ENCODE data around the gene SERTAD4.
"Not testable (repeated sequence)": the region's sequence is repeated elsewhere in the genome, so short reads cannot be mapped to it uniquely, and the experiment has no call there.

SERTAD4 gene

GRCh38 chr1:210263963-210264362, 31.4 kb downstream of the SERTAD4 start (continued):
- TF ChIP-seq BACH2 (CRISPR knock-in tag; IDR thresholded peaks at IDR 0.05; ENCODE audit: borderline replicate concordance) (no peak), OSR1 (CRISPR knock-in tag; IDR thresholded peaks at IDR 0.05) (no peak), CSDC2 (CRISPR knock-in tag; IDR thresholded peaks at IDR 0.05) (no peak), TOX (CRISPR knock-in tag; IDR thresholded peaks at IDR 0.05; ENCODE audit: borderline replicate concordance) (no peak), SNAI2 (CRISPR knock-in tag; IDR thresholded peaks at IDR 0.05) (no peak)

DNA sequence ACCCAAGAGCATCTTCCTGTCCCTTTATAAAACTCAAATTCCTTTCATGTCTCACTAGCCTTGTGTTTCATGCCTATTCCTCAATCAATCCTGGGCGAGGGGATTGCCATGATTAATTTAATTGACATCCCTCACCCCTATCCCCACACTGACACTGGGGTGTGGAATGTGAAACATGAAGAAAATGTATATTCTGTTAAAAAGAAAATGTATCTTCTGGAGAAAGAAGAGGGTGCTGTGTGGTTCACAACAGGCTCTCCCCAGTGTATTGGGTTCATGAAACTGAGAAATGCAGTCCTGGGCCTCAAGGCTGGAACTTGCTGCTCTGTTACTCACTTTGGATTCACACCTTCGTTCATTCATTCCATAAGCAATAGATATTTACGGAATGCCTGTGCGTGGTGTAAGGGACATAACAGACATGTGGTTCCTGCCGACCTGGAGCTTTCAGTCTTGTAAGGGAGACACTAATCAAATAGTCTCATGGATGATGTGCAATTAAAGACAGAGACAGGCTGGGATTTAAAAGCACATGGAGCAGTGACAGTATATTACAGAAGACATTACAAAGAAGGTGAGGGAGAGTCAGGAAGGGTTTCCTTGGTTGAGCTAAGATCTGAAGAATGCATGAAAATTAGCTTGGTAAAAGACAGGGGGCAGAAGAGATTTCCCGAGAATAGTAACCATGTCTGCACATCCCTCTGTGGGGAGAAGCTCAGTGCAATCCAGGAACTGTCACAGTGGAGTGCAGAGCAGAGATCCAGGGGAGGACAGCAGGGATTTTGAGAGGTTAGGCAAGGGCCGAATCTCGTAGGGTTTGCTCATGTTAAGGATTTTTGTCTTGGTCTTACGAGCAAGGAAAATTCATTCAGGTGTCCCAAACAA, 32.1 kb downstream of the SERTAD4 start:
- ATAC-seq, result peak; percentile 86

DNA sequence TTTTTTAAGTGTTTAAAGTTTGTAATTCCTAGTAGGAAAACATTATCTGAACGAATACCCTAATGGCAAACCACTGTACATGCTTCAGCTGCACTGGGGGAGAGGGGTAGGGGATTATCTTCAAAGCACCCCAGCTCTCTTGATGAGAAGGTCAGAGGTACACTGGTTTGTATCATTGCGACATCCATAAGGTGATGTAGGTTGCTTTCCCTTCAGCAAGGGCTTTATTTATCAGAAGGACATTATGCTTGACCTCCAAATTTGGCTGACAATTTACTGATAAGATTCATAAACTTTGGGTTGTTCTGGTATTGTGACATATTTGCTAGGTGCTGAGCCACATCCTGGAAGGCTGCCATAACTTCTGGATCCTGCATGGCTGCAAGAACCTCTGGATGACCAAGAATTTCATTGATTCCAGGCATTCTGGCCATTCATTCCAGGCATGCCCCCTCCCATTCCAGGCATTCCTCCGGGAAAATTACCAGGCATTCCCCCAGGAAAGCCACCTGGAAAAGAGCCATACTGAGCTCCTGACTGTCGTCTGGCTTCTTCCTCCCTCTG, 32.9 kb downstream of the SERTAD4 start:
- ATAC-seq, result not testable (repeated sequence)

More for the DNA sequence above, 32.1 kb downstream of the SERTAD4 start:
- TF ChIP-seq BACH2 (CRISPR knock-in tag; IDR thresholded peaks at IDR 0.05; ENCODE audit: borderline replicate concordance) (no peak), SNAI2 (CRISPR knock-in tag; IDR thresholded peaks at IDR 0.05) (no peak), ZNF565 (CRISPR knock-in tag; conservative IDR thresholded peaks at IDR 0.05; ENCODE audit: low read depth) (no peak), PPARA (CRISPR knock-in tag; IDR thresholded peaks at IDR 0.05; ENCODE audit: borderline replicate concordance) (no peak)

GRCh38 chr1:210269981-210270380, 37.4 kb downstream of the SERTAD4 start:
- no peak for TF ChIP-seq ZC3H10 (CRISPR knock-in tag; IDR thresholded peaks at IDR 0.05)
- no peak for ATAC-seq

DNA sequence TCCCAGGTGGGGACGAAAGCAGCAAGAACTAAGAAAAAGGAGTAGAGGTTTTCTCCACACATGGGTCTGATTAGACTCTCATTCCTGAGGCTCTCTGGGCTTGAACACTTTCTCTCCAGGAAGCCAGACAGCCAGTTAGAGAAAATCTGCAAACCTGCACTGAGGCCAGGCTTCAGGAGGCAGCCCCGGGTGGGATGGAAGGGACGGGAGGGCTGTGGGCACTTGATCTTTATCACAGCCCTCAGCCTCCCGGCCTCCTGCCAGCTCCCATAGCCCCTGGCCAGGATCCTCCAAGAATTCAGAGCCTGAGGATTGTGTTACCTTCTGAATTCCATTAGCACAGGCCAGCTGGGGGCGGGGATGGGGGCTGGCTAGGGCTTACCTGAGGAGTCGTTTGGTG, 40.1 kb downstream of the SERTAD4 start:
- peak; percentile 97 for ATAC-seq
- TF ChIP-seq TCF4 (CRISPR knock-in tag; IDR thresholded peaks at IDR 0.05; ENCODE audit: borderline replicate concordance) (no peak), ARNTL (CRISPR knock-in tag; IDR thresholded peaks at IDR 0.05; ENCODE audit: borderline replicate concordance, low read depth) (no peak), ZFP30 (CRISPR knock-in tag; IDR thresholded peaks at IDR 0.05) (no peak), ZNF70 (CRISPR knock-in tag; IDR thresholded peaks at IDR 0.05) (no peak), SNAI2 (CRISPR knock-in tag; IDR thresholded peaks at IDR 0.05) (no peak), OSR1 (CRISPR knock-in tag; IDR thresholded peaks at IDR 0.05) (no peak), ZFP3 (CRISPR knock-in tag; IDR thresholded peaks at IDR 0.05) (no peak), CSDC2 (CRISPR knock-in tag; IDR thresholded peaks at IDR 0.05) (no peak), CSRNP3 (CRISPR knock-in tag; IDR thresholded peaks at IDR 0.05) (no peak), ESRRG (CRISPR knock-in tag; IDR thresholded peaks at IDR 0.05) (no peak), ZNF8 (CRISPR knock-in tag; IDR thresholded peaks at IDR 0.05) (no peak), ISL1 (CRISPR knock-in tag; IDR thresholded peaks at IDR 0.05) (no peak), PPARA (CRISPR knock-in tag; IDR thresholded peaks at IDR 0.05; ENCODE audit: borderline replicate concordance) (no peak), BACH2 (CRISPR knock-in tag; IDR thresholded peaks at IDR 0.05; ENCODE audit: borderline replicate concordance) (no peak), GLIS3 (CRISPR knock-in tag; IDR thresholded peaks at IDR 0.05) (no peak), ZC3H10 (CRISPR knock-in tag; IDR thresholded peaks at IDR 0.05) (no peak)
- TF ChIP-seq, protein P1, sequence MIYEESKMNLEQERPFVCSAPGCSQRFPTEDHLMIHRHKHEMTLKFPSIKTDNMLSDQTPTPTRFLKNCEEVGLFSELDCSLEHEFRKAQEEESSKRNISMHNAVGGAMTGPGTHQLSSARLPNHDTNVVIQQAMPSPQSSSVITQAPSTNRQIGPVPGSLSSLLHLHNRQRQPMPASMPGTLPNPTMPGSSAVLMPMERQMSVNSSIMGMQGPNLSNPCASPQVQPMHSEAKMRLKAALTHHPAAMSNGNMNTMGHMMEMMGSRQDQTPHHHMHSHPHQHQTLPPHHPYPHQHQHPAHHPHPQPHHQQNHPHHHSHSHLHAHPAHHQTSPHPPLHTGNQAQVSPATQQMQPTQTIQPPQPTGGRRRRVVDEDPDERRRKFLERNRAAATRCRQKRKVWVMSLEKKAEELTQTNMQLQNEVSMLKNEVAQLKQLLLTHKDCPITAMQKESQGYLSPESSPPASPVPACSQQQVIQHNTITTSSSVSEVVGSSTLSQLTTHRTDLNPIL (CRISPR knock-in tag; IDR thresholded peaks at IDR 0.05; ENCODE audit: low read depth), result no peak
- TF ChIP-seq, protein P2, sequence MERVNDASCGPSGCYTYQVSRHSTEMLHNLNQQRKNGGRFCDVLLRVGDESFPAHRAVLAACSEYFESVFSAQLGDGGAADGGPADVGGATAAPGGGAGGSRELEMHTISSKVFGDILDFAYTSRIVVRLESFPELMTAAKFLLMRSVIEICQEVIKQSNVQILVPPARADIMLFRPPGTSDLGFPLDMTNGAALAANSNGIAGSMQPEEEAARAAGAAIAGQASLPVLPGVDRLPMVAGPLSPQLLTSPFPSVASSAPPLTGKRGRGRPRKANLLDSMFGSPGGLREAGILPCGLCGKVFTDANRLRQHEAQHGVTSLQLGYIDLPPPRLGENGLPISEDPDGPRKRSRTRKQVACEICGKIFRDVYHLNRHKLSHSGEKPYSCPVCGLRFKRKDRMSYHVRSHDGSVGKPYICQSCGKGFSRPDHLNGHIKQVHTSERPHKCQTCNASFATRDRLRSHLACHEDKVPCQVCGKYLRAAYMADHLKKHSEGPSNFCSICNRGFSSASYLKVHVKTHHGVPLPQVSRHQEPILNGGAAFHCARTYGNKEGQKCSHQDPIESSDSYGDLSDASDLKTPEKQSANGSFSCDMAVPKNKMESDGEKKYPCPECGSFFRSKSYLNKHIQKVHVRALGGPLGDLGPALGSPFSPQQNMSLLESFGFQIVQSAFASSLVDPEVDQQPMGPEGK (CRISPR knock-in tag; IDR thresholded peaks at IDR 0.05; ENCODE audit: borderline replicate concordance), result no peak

- TF ChIP-seq ISL1 (CRISPR knock-in tag; IDR thresholded peaks at IDR 0.05), result no peak
- TF ChIP-seq, protein P1 (CRISPR knock-in tag; IDR thresholded peaks at IDR 0.05; ENCODE audit: low read depth), result no peak
- no peak for TF ChIP-seq CSRNP3 (CRISPR knock-in tag; IDR thresholded peaks at IDR 0.05)
- ATAC-seq, result no peak
These were observed 47.6 kb downstream of the SERTAD4 start for GRCh38 chr1:210280221-210280620.

All from SK-N-SH treated with all-trans-retinoic acid at 6 μM for 48 hours (cell line).